Adipose tissue (tissue), 3 donors: ENCODE measurements around the gene PARD3. TPM values are rescaled to one million over a fixed set of nuclear protein-coding genes. Genes with fewer than 3 reads are reported as not detected.

ENCODE experiments used
- H3K27ac ChIP-seq: one replicate; pipeline ENCODE4 v1.5.1; 2013; ENCODE audit warnings: low read depth, low read length
- WGBS, 3 donors: extraction: QIAGEN DNeasy Blood & Tissue Kit; methylation state at CpG; one replicate each; pipeline ENCODE4 v1.1.7; 2013; 5-methylcytosine and 5-hydroxymethylcytosine counted together
- polyA plus RNA-seq, 3 donors: library from polyadenylated mRNA; stranded (reverse); fragments of 200-250 nt; gene quantifications; one replicate each; pipeline ENCODE4 v1.2.3, GENCODE V29; 2013
- donor health status: healthy with polysubstance abuse.
- donor health status: Bipolar disorder and iron deficiency.
- donor health status: healthy.

PARD3 gene
- polyA plus RNA-seq, 3 donors = 11.2 to 20.6 (median 17.2) TPM

DNA sequence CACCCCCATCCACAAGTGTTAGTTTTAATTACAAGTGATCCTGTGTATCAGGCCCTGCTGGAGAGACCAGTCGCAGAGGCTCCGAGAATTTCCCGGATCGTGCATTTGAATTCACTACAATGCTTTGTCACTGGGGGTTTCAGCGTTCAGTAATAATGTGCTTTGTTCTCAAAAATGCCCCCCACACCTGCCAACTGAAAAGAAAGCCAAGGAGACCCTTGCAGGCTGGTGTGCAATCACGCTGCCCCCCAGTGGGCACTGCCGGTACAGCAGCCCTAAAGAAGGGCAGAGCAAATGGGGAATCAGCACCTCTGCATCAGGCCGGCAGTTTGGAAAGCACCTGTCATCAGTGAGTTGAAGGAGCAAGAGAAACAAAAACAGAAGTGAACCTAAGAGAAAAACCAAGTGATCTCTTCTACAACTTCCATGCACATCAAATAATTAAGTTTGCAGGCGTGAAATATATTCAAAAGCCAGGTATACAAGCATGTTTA lies 177.6 kb downstream of the PARD3 start:
- 23 to 26% (median 25%) methylated on average over 9 of the region's 9 CpGs for WGBS, 3 donors
- H3K27ac ChIP-seq = no peak overlapping the region

- 94 to 99% (median 95%) methylated on average over 6 of the region's 6 CpGs for WGBS, 3 donors
- H3K27ac ChIP-seq = no peak overlapping the region
Observed at GRCh38 chr10:34635111-34635510, 180.0 kb downstream of the PARD3 start.

DNA sequence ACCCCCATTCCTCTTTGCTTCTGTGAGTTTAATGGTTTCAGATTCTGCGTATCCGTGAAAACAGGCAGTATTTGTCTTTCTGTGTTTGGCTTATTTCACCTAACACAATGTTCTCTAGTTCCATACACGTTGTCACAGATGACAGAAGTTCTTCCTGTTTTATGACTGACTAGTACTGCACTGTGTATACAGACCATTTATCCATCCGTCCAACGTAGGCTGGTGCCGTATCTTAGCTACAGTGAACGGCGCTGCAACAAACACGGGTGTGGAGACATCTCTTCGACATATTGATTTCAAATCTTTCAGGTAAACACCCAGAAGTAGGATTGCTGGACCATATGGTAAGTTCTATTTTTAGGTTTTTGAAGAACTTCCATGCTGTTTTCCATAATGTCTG lies 181.7 kb downstream of the PARD3 start:
- H3K27ac ChIP-seq = no peak overlapping the region
- 80 to 93% (median 91%) methylated on average over 10 of the region's 10 CpGs for WGBS, 3 donors

DNA sequence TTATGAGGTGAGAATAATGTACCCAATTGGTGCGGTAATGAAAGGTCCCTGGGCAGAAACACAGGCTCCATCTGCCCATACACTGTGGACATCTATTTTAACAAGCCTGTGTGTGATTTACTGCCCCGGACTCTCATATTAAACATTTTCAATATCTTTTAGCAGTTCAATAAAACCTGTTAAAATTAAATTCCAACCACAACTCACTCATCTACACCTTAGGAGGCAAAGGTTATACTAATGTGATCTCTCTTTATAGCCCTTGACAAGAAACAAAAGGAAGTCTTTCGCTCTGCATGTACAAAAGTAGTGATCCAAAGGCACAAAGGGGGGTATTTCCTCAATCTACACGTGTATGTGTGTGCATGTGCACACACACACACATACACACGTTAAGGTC lies 186.0 kb downstream of the PARD3 start:
- 86 to 91% (median 88%) methylated on average over 5 of the region's 5 CpGs for WGBS, 3 donors

DNA sequence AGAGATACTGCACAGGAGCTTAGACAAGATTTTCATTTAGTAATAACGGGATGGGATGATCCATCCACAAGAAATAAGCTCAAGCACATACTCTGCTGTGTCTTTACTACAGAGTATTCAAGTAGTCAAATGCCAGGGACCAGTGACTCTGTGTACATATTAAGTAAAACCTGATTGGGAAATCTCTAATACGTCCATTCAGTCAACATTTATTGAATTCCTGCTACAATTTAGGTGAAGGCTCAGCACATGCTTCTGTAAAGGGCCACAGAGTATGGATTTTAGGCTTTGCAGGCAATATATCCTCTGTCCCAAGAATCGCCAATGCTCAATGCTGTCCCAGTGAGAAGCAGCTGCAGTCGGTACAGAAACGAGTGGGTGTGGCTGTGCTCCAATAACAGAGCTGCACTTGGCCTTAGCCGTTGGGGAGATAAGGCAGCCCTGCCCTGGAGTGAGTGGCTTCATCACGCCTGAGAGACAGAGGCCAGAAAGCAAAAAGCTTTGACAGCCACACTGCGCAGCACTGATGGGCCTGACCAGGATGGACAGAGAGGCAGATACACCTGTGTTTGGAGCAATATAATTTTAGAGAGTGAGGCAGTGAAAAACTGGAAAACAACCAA lies 186.8 kb downstream of the PARD3 start:
- H3K27ac ChIP-seq = no peak overlapping the region
- WGBS, 3 donors = 32 to 49% (median 47%) methylated on average over 8 of the region's 8 CpGs

More for the DNA sequence above, 186.0 kb downstream of the PARD3 start:
- no peak overlapping the region for H3K27ac ChIP-seq

DNA sequence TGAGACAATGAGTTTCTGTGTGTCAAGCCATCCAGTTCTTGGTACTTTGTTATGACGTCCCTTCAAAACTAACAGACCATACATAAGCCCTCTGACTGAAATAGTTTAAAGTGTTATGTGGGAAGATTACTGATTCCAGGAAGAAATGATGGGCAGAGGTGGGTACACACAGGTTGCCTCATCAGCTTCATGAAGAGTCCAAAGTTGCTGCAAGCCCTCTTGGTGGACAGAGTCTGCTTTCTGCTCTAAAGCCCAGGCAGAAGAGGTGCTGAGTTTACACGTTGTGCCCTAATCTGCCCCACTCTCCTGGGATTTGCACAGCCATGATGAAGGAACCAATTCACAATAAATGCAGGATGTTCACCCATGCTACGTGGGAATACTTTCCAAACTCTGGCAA lies 187.4 kb downstream of the PARD3 start:
- 76 to 85% (median 77%) methylated on average over 3 of the region's 3 CpGs for WGBS, 3 donors
- H3K27ac ChIP-seq = no peak overlapping the region

GRCh38 chr10:34627331-34627730 lies 187.8 kb downstream of the PARD3 start:
- 71 to 87% (median 78%) methylated on average over 6 of the region's 6 CpGs for WGBS, 3 donors
- H3K27ac ChIP-seq = no peak overlapping the region

DNA sequence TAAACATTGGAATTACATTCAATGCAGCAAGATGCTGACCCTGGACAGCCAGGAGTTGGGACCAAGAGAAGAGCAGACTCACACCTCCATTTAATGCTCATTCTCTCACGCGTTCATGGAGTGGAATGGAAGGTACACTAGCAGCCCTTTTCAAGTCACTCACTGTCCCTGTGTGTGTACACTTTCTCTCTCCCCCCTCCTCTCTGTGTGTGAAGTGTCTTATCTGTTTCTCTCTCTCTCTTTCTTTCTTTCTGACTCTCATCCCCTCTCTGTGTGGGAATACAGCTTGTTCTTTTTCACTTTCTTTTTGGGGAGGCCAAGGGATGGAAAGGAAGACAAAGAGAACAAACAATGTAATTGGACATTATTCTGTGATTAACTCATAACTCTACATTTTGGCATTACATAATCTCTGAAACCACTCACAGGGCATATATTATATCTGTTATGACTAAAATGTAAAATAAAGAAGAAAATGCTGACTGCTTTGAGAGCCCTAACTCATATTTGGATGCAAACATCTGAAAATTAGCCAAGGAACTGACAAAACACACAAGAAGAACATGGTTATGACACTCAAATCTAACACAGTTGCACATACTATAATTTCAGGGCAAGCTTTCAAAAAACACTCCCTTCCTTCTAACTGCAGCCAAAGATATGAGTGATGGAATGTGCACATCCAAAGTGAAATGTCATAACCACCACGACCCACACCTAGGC lies 188.8 kb downstream of the PARD3 start:
- 74 to 82% (median 77%) methylated on average over 3 of the region's 3 CpGs for WGBS, 3 donors
- H3K27ac ChIP-seq = no peak overlapping the region

- H3K27ac ChIP-seq = no peak overlapping the region
- 89 to 90% (median 90%) methylated on average over 12 of the region's 12 CpGs for WGBS, 3 donors
Observed at GRCh38 chr10:34624323-34625153, 190.6 kb downstream of the PARD3 start.

GRCh38 chr10:34622945-34623344 lies 192.2 kb downstream of the PARD3 start:
- 89 to 94% (median 94%) methylated on average over 4 of the region's 4 CpGs for WGBS, 3 donors
- no peak overlapping the region for H3K27ac ChIP-seq

GRCh38 chr10:34618611-34619010 lies 196.5 kb downstream of the PARD3 start:
- WGBS, 3 donors = 80 to 86% (median 86%) methylated on average over 2 of the region's 2 CpGs
- no peak overlapping the region for H3K27ac ChIP-seq

GRCh38 chr10:34615770-34616169 lies 199.3 kb downstream of the PARD3 start:
- no peak overlapping the region for H3K27ac ChIP-seq
- 90 to 98% (median 96%) methylated on average over 3 of the region's 3 CpGs for WGBS, 3 donors

GRCh38 chr10:34613491-34613890 lies 201.6 kb downstream of the PARD3 start:
- WGBS, 3 donors = 83 to 88% (median 84%) methylated on average over 3 of the region's 3 CpGs
- H3K27ac ChIP-seq = no peak overlapping the region

GRCh38 chr10:34612938-34613337 lies 202.2 kb downstream of the PARD3 start:
- H3K27ac ChIP-seq = no peak overlapping the region
- WGBS, 3 donors = 87 to 97% (median 92%) methylated on average over 1 of the region's 1 CpG

GRCh38 chr10:34612446-34612845 lies 202.7 kb downstream of the PARD3 start:
- H3K27ac ChIP-seq = no peak overlapping the region
- 90 to 99% (median 94%) methylated on average over 3 of the region's 3 CpGs for WGBS, 3 donors

GRCh38 chr10:34609287-34609940 lies 205.7 kb downstream of the PARD3 start:
- whole genome bisulfite sequencing, 3 donors = 88 to 92% (median 90%) methylated on average over 9 of the region's 9 CpGs
- H3K27ac ChIP-seq = no peak overlapping the region

- WGBS, 3 donors = 69 to 72% (median 69%) methylated on average over 3 of the region's 3 CpGs
- no peak overlapping the region for H3K27ac ChIP-seq
Observed at GRCh38 chr10:34607894-34608293, 207.2 kb downstream of the PARD3 start.

- WGBS, 3 donors = 58 to 78% (median 64%) methylated on average over 4 of the region's 4 CpGs
- H3K27ac ChIP-seq = no peak overlapping the region
Observed at GRCh38 chr10:34606890-34607289, 208.2 kb downstream of the PARD3 start.

- 94 to 96% (median 96%) methylated on average over 4 of the region's 4 CpGs for WGBS, 3 donors
- no peak overlapping the region for H3K27ac ChIP-seq
Observed at GRCh38 chr10:34602478-34602877, 212.6 kb downstream of the PARD3 start.
